Putamen (tissue), 1 donor: ENCODE results near the gene TRPM7.

Source experiments
- DNase-seq: peaks from one replicate; pipeline ENCODE4 v3.0.0-alpha.2; 2016; ENCODE audit warnings: low spot score

Gene TRPM7

DNA sequence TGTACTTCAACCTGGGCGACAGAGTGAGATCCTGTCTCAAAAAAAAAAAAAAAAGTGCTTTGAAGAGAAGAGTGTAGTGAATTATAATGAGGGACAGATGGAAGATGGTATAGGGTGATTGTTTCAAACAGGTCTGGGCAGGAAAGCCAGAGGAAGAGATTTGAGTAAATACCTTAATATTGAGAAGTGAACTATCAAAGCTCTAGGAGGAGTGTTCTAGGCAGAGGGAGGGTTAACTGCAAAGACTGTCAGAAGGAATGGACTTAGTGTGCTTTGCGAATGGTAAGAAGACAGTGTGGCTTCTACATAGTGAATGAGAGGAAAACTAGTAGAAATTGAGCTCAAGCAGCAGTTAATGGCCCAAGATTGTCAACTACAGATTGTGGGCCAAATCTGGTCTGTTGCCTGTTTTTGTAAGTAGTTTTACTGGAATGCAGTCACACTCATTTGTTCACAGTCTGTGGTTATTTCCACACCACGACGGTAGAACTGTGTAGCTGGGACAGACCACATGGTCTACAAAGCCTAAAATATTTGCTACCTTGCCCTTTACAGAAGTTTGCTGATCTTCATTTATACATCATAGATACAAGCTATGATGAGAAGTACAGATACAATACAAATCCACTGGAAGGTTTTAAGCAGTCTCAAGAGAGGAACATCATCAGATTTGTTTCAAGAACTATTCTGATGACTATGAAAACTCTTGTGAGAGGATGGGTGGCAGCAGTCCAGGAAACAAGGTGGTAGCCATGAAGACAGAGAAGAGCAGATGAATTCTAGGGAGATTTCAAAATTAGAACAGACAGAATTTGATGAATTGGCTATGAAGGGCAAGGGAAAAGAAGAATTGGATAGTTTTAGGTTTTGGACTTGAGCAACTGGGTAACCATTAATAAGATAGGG, 123.6 kb downstream of the TRPM7 start:
- DNase-seq, result no peak

DNA sequence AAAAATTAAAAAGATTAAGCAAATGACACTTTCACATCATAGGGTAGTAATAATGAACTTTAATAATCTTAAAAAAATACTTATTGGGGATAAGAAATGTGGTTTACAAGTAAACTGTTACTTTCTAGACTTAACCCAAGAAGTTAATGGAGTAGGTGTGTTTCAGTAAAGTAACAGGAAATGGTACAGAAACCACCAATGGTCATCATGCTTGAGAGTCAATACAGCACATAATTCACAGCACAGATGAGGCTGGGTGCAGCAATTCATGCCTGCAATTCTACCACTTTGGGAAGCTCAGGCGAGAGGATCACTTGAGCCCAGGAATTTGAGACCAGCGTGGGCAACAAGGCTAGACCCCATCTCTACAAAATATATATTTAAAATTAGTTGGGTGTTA, 128.6 kb downstream of the TRPM7 start:
- no peak for DNase-seq

DNA sequence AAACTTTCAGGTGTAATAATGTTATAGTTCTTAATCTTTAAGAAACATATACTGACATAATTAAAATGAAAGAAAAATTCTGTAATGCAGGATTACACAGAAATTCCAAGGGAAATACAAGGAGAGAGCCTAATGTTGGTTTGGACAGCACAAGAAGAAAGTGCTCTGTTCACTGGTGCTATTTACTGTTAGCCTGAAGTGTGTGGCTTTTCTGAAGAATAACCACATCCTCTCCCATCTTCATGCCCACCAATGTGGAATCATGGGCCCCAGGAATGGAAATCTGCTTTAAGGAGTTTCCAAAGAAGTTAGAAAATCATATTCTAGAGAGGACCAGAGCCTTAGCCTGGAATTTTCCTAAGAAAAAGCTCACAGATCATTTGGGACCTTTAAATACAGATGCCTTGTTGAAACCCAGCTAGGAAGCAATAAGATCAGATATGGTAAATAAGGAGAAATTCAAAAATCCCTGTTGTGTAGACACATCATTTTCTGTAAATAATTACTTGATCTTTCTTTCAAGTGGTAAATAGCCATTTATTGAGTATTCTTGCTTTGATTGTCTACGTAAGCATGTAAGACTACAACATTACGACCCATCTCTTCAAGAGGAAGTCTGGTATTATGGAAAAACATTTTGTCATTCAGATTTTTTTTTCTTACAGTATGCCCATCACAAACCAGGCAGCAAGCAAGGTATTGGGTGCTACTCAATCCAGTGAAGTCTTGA, 129.8 kb downstream of the TRPM7 start:
- DNase-seq, result no peak

DNA sequence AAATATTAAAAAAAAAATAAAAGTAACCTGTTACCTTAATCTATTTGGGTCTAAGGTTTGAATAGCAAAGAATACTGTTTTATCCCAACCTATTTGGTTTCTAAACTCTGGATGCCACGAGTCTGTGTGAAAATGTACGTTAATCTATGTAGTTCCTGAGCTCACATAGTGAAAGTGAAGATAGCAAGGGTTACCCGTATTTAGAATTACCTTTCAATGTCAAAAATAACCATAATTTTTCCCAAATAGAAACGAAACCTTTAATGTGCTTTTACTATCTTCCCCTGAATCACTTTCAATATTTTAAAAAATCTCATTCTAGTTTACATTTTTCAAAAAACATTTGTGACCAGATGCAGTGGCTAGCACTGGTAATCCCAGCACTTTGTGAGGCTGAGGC, 134.4 kb downstream of the TRPM7 start:
- no peak for DNase-seq

DNA sequence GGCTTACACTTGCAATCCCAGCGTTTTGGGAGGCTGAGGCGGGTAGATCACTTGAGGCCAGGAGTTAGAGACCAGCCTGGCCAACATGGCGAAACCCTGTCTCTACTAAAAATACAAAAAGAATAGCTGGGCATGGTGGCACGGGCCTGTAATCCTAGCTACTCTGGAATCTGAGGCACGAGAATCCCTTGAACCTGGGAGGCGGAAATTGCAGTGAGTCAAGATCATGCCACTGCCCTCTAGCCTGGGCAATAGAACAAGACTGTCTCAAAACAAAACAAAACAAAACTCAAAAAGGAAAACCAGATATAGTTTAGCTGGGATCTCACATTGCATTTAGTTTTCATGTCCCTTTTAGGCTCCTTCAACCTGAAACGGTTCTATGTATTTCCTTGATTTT, 137.3 kb downstream of the TRPM7 start:
- DNase-seq, result no peak

DNA sequence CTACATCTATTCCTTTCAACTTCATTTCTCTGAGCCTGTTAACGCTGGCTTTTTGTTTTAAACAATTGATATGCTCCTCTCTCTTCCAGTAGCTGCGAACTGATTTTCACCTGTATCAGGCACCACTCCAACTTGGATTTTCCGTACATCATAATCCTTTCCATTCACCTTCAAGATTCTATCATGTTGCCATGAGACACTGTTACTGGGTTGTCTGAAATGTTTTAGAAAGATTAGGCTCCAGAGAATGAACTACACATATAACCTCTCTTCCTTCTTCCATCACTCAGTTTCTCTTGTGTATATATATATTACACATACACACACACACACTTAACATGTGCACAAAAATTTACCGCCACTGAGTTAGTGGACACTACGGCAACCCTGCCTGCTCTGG, 140.0 kb downstream of the TRPM7 start, which contains the start of gene USP50:
TSS of gene USP50 (minus strand) at position 101 of the 400 bp plus-strand sequence. CDS start 141 bp downstream, outside the sequence.
- no peak for DNase-seq

DNA sequence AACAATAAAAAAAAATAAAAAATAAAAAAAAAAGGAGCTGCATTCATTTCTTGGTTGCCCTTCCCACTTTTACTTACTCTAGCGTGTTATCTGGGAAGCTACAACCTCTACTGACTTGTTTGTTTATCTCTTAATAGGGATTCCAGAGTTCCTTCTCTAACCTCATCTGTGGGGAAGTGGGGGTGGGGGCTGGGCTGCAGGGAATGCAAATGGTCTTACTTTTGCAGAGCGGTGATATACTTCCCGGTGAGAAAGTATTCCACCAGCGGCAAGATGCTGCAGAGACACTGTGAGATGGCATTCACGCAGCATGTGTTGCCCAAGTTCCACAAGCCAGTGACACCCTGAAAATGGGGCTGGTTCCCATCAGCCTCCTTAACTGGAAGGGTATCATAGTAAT, 142.2 kb downstream of the TRPM7 start:
- no peak for DNase-seq

DNA sequence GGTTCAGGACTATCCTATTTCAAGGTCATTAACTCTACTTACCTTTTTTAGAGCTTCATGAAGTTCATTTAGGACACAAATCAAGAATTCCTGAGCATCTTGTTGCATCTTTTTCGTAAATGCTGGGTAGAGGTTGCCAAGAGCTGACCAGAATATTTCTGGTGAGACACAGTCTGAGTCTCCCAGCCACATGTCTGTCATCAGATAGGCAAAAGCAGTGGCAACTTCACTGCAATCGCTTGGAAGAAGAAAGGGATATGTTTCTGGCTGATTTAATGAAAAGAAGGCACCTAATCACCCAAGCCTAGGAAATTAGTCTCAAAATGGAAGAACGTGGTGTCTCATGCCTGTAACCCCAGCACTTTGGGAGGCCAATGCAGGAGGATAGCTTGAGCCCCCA, 143.0 kb downstream of the TRPM7 start:
- DNase-seq, result no peak

DNA sequence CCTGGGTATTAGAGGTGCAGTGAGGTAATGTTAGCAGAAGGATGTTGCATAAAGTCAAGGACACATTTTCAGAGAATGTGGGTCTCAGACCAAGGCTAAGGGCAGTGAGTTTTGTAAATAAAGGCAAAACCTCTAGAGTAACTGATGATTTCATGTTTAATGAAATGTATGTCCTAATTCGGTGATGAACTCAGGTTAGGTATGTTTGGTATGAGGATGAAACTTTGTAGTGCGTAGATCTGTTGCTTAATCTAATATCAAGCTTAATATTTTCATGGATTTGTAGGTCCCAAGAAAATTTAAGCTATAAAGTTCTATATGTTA, 143.7 kb downstream of the TRPM7 start:
- no peak for DNase-seq

DNA sequence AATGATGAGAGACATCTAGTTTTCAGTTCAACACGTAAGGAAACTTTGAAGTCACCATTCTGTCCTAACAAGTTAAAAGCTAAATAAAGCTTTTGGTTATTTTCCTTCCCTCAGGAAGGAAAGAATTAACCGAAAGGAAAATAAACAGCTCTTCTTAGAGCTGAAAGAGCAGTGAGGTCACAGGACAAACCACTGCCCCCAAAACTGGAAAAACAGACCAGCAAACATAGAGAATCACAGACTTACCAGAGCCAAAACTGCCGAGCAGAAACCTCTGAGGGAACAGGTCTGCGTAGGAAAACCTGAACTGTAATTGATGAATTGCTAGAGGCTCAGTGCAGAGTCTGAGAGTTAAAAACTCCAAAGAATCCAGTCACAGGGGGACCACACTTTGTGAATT, 154.8 kb downstream of the TRPM7 start:
- DNase-seq, result no peak

DNA sequence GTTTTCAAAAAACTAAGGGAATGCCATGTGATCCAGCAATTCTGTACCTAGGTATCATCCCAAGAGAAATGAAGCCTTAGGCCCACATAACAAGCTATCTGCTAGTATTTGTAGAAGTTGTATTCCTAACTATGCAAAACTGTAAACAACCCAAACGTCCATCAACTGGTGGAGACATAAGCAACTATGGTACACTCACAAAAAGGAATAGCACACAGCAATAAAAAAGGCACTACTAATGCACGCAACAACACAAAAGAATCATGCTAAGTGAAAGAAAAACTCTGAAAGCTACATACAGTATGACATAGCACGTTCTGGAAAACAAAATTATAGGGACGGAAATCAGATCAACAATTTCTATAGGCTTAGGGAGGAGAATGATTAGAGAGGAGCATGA, 155.4 kb downstream of the TRPM7 start:
- no peak for DNase-seq

DNA sequence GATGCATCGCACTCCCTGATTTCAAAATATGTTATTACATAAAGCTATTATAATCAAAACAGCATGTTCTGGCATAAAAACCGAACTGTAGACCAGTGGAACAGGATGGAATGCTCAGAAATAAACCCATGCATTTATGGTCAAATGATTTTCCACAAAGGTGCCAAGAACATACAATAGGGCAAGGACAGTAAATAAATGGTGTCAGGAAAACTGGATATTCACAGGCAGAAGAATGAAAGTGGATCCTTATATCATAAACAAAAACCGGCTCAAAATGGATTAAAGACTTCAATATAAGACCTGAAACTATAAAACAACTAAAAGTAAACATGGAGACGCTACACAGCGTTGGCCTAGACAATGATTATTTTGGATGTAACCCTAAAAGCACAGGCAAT, 162.7 kb downstream of the TRPM7 start:
- DNase-seq, result no peak

DNA sequence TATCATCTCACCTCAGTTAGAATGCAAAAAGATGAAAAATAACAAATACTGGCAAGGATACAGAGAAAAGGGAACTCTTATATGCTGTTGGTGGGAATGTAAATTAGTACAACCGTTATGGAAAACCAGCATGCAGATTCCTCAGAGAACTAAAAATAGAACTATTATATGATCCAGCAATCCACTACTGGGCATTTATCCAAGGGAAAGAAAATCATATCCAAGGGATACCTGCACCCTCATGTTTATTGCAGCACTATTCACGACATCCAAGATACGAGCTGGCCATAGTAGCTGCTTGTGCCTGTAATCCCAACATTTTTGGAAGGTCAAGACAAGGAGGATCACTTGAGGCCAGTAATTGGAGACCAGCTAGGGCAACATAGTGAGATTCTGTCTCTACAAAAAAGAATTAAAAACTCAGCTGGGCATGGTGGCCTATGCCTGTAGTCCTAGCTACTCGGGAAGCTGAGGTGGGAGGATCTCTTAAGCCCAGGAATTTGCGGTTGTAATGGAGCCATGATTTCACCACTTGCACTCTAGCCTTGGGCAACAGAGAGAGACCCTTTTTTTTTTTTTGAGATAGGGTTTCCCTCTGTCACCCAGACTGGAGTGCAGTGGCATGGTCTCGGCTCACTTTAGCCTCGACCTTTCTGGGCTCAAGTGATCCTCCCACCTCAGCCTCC, 166.7 kb downstream of the TRPM7 start:
- DNase-seq, result no peak

DNA sequence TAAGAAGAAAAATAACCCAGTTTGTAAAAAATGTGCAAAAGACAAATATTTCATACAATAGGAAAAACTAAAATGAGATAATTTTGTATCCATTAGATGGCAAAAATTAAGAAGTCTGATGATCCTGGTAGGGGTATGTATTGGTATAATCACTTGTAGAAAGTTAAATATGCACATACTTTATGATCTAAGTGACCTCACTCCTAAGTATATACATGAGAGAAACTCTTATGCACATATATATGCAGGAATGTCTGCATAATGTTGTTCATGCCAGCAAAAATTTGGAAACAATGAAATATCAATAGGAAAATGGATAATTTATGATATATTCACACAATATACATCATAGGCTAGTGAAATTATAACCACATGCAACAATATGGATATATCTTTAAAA, 173.6 kb downstream of the TRPM7 start:
- DNase-seq, result no peak
